ENCODE results near the gene HGFAC. TPM values are rescaled to one million over a fixed set of nuclear protein-coding genes. Genes with fewer than 3 reads are reported as not detected.

HGFAC gene
- total and polyA plus RNA-seq, 4 donors, result 0.24 to 2.6 (median 0.37) TPM

- 65 to 67% methylated on average over 7 of the region's 7 CpGs for WGBS, 2 donors
- no peaks in the 10 kb centered on the region for H3K27me3 ChIP-seq (ENCODE audit: control insufficient read depth in 3 of 3, insufficient read depth in 3 of 3, low read length in 2 of 3)
- no peaks in the 10 kb centered on the region for H3K9me3 ChIP-seq (ENCODE audit: control insufficient read depth in 4 of 4, insufficient read depth in 3 of 4, low read length in 3 of 4)
- H3K4me1 ChIP-seq (ENCODE audit: control insufficient read depth in 5 of 5, insufficient read depth in 5 of 5, low read length in 5 of 5), result peaks cover 0 to 9% (median 0%) of the 10 kb centered on the region in 5 donors
- ATAC-seq (ENCODE audit: insufficient read depth, low FRiP score) (no peak), DNase-seq (peak in 2 of 3 donors; percentile 42 to 68)
- no peak overlapping the region for H3K27ac ChIP-seq (ENCODE audit: low read depth in 1 of 2, low read length in 1 of 2)
- no peak overlapping the region for H3K4me3 ChIP-seq
- H3K36me3 ChIP-seq (ENCODE audit: control insufficient read depth in 4 of 4, insufficient read depth in 4 of 4, low read length in 4 of 4), result no peaks in the 10 kb centered on the region
- H3K9ac ChIP-seq (ENCODE audit: insufficient read depth in 1 of 2, low read length in 2 of 2), result no peak overlapping the region
- TF ChIP-seq, protein P1, sequence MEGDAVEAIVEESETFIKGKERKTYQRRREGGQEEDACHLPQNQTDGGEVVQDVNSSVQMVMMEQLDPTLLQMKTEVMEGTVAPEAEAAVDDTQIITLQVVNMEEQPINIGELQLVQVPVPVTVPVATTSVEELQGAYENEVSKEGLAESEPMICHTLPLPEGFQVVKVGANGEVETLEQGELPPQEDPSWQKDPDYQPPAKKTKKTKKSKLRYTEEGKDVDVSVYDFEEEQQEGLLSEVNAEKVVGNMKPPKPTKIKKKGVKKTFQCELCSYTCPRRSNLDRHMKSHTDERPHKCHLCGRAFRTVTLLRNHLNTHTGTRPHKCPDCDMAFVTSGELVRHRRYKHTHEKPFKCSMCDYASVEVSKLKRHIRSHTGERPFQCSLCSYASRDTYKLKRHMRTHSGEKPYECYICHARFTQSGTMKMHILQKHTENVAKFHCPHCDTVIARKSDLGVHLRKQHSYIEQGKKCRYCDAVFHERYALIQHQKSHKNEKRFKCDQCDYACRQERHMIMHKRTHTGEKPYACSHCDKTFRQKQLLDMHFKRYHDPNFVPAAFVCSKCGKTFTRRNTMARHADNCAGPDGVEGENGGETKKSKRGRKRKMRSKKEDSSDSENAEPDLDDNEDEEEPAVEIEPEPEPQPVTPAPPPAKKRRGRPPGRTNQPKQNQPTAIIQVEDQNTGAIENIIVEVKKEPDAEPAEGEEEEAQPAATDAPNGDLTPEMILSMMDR (IDR thresholded peaks at IDR 0.05; ENCODE audit: control extremely low read depth, extremely low read depth), result no peak
Measured at GRCh38 chr4:3440011-3440410, 1.8 kb upstream of the HGFAC start.

GRCh38 chr4:3440979-3441500, 728 bp upstream of the HGFAC start:
- Histone ChIP-seq H3K4me1 (ENCODE audit: control insufficient read depth in 5 of 5, insufficient read depth in 5 of 5, low read length in 5 of 5) (peaks cover 0 to 9% (median 0%) of the 10 kb centered on the region in 5 donors), H3K36me3 (ENCODE audit: control insufficient read depth in 4 of 4, insufficient read depth in 4 of 4, low read length in 4 of 4) (no peaks in the 10 kb centered on the region), H3K9me3 (ENCODE audit: control insufficient read depth in 4 of 4, insufficient read depth in 3 of 4, low read length in 3 of 4) (no peaks in the 10 kb centered on the region), H3K27me3 (ENCODE audit: control insufficient read depth in 3 of 3, insufficient read depth in 3 of 3, low read length in 2 of 3) (no peaks in the 10 kb centered on the region), H3K9ac (ENCODE audit: insufficient read depth in 1 of 2, low read length in 2 of 2) (no peak overlapping the region), H3K4me3 (no peak overlapping the region), H3K27ac (ENCODE audit: low read depth in 1 of 2, low read length in 1 of 2) (no peak overlapping the region)
- TF ChIP-seq, protein P1 (IDR thresholded peaks at IDR 0.05; ENCODE audit: control extremely low read depth, extremely low read depth), result no peak
- WGBS, 2 donors, result 61 to 66% methylated on average over 15 of the region's 15 CpGs
- DNase-seq (no peak), ATAC-seq (ENCODE audit: insufficient read depth, low FRiP score) (no peak)

DNA sequence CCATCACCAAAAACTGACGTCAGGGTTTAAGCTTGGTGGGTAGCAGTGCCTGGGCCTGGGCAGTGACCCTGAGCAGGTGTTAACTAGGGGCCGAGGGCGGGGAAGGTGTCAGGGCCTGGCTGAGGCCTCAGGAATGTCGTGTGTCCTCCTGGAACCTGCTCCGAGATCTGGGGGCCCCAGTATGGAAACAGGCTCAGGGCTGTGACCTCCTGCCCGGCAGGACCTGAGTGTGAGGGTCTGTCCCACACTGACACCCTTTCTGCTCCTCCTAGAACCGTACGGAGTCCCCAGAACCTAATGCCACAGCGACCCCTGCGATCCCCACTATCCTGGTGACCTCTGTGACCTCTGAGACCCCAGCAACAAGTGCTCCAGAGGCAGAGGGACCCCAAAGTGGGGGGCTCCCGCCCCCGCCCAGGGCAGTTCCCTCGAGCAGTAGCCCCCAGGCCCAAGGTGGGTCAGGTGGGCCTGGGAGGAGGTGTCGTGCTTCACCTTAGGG, 741 bp downstream of the HGFAC start:
- whole genome bisulfite sequencing, 2 donors, result 82 to 87% methylated on average over 14 of the region's 14 CpGs
- DNase-seq, result no peak
- Histone ChIP-seq H3K36me3 (ENCODE audit: control insufficient read depth in 4 of 4, insufficient read depth in 4 of 4, low read length in 4 of 4) (no peaks in the 10 kb centered on the region), H3K4me3 (no peak overlapping the region), H3K27ac (ENCODE audit: low read depth in 1 of 2, low read length in 1 of 2) (no peak overlapping the region), H3K4me1 (ENCODE audit: control insufficient read depth in 5 of 5, insufficient read depth in 5 of 5, low read length in 5 of 5) (peaks cover 0 to 9% (median 0%) of the 10 kb centered on the region in 5 donors), H3K9me3 (ENCODE audit: control insufficient read depth in 4 of 4, insufficient read depth in 3 of 4, low read length in 3 of 4) (no peaks in the 10 kb centered on the region), H3K9ac (ENCODE audit: insufficient read depth in 1 of 2, low read length in 2 of 2) (no peak overlapping the region), H3K27me3 (ENCODE audit: control insufficient read depth in 3 of 3, insufficient read depth in 3 of 3, low read length in 2 of 3) (no peaks in the 10 kb centered on the region)
- ATAC-seq (ENCODE audit: insufficient read depth, low FRiP score), result no peak
- TF ChIP-seq, protein P1 (IDR thresholded peaks at IDR 0.05; ENCODE audit: control extremely low read depth, extremely low read depth), result no peak

Measured in lung (tissue), 12 donors.